GM21825 (cell line): ENCODE measurements around the gene WIZ.
"Not testable (repeated sequence)": the region's sequence is repeated elsewhere in the genome, so short reads cannot be mapped to it uniquely, and the experiment has no call there.

Source experiments
- ATAC-seq: cut with Tn5 transposase; IDR thresholded peaks from one replicate; pipeline ENCODE4 v1.9.1; 2021; ENCODE audit warnings: mild to moderate bottlenecking, moderate library complexity; ENCODE audit not compliant: unreplicated experiment

WIZ gene

GRCh38 chr19:15449620-15450527 is at the start of gene WIZ:
TSS of gene WIZ (minus strand) at chr19:15449956. CDS start at chr19:15448307, 1,649 bp downstream.
- ATAC-seq = no peak

GRCh38 chr19:15498910-15499309 is 49.2 kb upstream of the WIZ start:
- ATAC-seq = no peak

- no peak for ATAC-seq
Measured at GRCh38 chr19:15498156-15498858, 48.6 kb upstream of the WIZ start.

GRCh38 chr19:15495151-15495550 is 45.4 kb upstream of the WIZ start:
- ATAC-seq = no peak

- ATAC-seq = no peak
Measured at GRCh38 chr19:15488489-15489226, 38.9 kb upstream of the WIZ start.

GRCh38 chr19:15487038-15487437 is 37.3 kb upstream of the WIZ start:
- ATAC-seq = no peak

GRCh38 chr19:15485768-15486167 is 36.0 kb upstream of the WIZ start:
- not testable (repeated sequence) for ATAC-seq

GRCh38 chr19:15480996-15481395 is 31.2 kb upstream of the WIZ start:
- not testable (repeated sequence) for ATAC-seq

GRCh38 chr19:15479391-15480345 is 29.9 kb upstream of the WIZ start, which contains the start of gene PGLYRP2:
TSS of gene PGLYRP2 (minus strand) at chr19:15479501. CDS start at chr19:15479371, 130 bp downstream.
- no peak for ATAC-seq

GRCh38 chr19:15476325-15476724 is 26.6 kb upstream of the WIZ start:
- ATAC-seq = no peak

GRCh38 chr19:15475611-15476010 is 25.9 kb upstream of the WIZ start:
- no peak for ATAC-seq

- ATAC-seq = no peak
Measured at GRCh38 chr19:15475169-15475568, 25.4 kb upstream of the WIZ start.

GRCh38 chr19:15473821-15474220 is 24.1 kb upstream of the WIZ start:
- not testable (repeated sequence) for ATAC-seq

- no peak for ATAC-seq
Measured at GRCh38 chr19:15471639-15472101, 21.9 kb upstream of the WIZ start.

- no peak for ATAC-seq
Measured at GRCh38 chr19:15469513-15470297, 19.9 kb upstream of the WIZ start.

GRCh38 chr19:15468675-15469512 is 19.1 kb upstream of the WIZ start:
- ATAC-seq = no peak

- ATAC-seq = no peak
Measured at GRCh38 chr19:15467734-15468214, 18.0 kb upstream of the WIZ start.
